Tibial artery (tissue), 4 donors: ENCODE results near the gene RASAL2.

ENCODE experiments used
- DNase-seq, 2 donors: peaks; one replicate each; pipeline ENCODE4 v3.0.0-alpha.2; 2019
- H3K27ac ChIP-seq, 2 donors: fragments of 200-600 bp; sonication (generic) in 1 of 2; 1 replicate in 1 of 2; 2 replicates in 1 of 2; pipeline ENCODE4 v1.5.1; 2018 to 2019; ENCODE audit warnings: mild to moderate bottlenecking in 1 of 2
- H3K27me3 ChIP-seq, 2 donors: fragments of 200-600 bp; sonication (generic) in 1 of 2; one replicate each; pipeline versions ENCODE4 v1.5.1 to v1.6.0; 2016 to 2019
- H3K36me3 ChIP-seq, 3 donors: fragments of 200-600 bp; sonication (generic) in 2 of 3; one replicate each; pipeline ENCODE4 v1.5.1; 2016 to 2019; ENCODE audit warnings: mild to moderate bottlenecking in 2 of 3
- H3K4me1 ChIP-seq, 4 donors: fragments of 200-600 bp; sonication (generic) in 2 of 4; 1 replicate in 3 of 4; 2 replicates in 1 of 4; pipeline ENCODE4 v1.5.1; 2016 to 2019
- H3K4me3 ChIP-seq, 2 donors: fragments of 200-600 bp; sonication (generic) in 1 of 2; 1 replicate in 1 of 2; 2 replicates in 1 of 2; pipeline ENCODE4 v1.5.1; 2018 to 2019; ENCODE audit warnings: mild to moderate bottlenecking in 2 of 2
- H3K9me3 ChIP-seq, 3 donors: fragments of 200-600 bp; sonication (generic) in 1 of 3; one replicate each; pipeline ENCODE4 v1.5.1; 2016 to 2019
- intact Hi-C: fragments of 100-400 bp; cut with DNase I; formaldehyde crosslinking; loops from one replicate; pipeline ENCODE4 v1.15.0; 2023; ENCODE audit warnings: low total_unique reads
- TF ChIP-seq, protein P1 (sequence below), 2 experiments: fragments of 200-600 bp in 1 of 2; fragments of 450-650 bp in 1 of 2; IDR thresholded peaks; one replicate each; pipeline ENCODE4 v1.5.1; 2017 to 2019; ENCODE audit warnings: antibody characterized with exemption in 2 of 2, mild to moderate bottlenecking in 1 of 2, moderate library complexity in 1 of 2

The RASAL2 gene

GRCh38 chr1:178093951-178094738, at the start of gene RASAL2:
Gene RASAL2, plus strand, starts transcription at chr1:178094104. Its CDS starts 389 bp downstream, at chr1:178094493.
- Histone ChIP-seq H3K9me3 (no peaks in the 10 kb centered on the region), H3K4me3 (peak within 1 kb of the TSS; percentile 86 to 96), H3K27me3 (no peaks in the 10 kb centered on the region), H3K36me3 (no peaks in the 10 kb centered on the region), H3K27ac (peak within 1 kb of the TSS; percentile 90 to 92), H3K4me1 (peaks cover 0 to 39% (median 16%) of the 10 kb centered on the region in 4 donors)
- intact Hi-C loops: no loop called here
- DNase-seq: peak; percentile 58 to 83
- TF ChIP-seq, protein P1, sequence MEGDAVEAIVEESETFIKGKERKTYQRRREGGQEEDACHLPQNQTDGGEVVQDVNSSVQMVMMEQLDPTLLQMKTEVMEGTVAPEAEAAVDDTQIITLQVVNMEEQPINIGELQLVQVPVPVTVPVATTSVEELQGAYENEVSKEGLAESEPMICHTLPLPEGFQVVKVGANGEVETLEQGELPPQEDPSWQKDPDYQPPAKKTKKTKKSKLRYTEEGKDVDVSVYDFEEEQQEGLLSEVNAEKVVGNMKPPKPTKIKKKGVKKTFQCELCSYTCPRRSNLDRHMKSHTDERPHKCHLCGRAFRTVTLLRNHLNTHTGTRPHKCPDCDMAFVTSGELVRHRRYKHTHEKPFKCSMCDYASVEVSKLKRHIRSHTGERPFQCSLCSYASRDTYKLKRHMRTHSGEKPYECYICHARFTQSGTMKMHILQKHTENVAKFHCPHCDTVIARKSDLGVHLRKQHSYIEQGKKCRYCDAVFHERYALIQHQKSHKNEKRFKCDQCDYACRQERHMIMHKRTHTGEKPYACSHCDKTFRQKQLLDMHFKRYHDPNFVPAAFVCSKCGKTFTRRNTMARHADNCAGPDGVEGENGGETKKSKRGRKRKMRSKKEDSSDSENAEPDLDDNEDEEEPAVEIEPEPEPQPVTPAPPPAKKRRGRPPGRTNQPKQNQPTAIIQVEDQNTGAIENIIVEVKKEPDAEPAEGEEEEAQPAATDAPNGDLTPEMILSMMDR (IDR thresholded peaks at IDR 0.05): no peak

DNA sequence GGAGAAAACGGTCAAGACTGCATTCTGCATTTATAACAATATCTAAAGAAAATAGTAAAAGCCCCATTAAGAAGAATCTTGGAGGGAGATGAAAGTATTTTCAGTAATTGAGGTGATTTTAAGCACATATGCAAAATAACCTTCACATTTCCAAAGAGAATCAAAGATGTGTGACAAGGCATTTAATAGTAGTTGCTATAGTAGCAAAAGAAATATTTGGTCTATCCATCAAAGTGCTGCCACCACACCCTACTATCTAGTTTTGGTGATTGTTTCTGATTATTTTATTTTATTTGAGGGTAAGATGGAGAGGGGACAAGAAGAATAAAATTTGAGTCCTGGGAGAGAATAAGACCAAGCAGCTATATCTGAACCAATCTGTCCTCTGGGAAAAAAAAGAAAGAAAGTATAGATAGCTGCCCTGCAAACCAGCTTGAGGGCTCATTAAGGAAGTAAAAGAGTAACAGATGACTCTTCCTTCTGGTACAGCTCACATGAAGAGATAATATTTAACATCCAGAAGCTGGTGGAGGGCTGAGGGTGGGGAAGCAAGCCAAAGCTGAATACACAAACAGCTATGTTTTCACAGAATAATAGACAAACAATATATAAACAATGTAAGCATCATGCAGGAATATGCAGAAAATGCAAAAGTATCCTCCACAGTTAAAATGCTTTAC, 47.2 kb upstream of the RASAL2 start:
- Histone ChIP-seq H3K4me1 (no peaks in the 10 kb centered on the region), H3K36me3 (no peaks in the 10 kb centered on the region), H3K27me3 (no peaks in the 10 kb centered on the region), H3K4me3 (no peak overlapping the region), H3K9me3 (peaks cover 0 to 9% (median 0%) of the 10 kb centered on the region in 3 donors), H3K27ac (no peak overlapping the region)
- intact Hi-C loops: no loop called here
- DNase-seq: no peak
- TF ChIP-seq, protein P1 (IDR thresholded peaks at IDR 0.05): no peak

DNA sequence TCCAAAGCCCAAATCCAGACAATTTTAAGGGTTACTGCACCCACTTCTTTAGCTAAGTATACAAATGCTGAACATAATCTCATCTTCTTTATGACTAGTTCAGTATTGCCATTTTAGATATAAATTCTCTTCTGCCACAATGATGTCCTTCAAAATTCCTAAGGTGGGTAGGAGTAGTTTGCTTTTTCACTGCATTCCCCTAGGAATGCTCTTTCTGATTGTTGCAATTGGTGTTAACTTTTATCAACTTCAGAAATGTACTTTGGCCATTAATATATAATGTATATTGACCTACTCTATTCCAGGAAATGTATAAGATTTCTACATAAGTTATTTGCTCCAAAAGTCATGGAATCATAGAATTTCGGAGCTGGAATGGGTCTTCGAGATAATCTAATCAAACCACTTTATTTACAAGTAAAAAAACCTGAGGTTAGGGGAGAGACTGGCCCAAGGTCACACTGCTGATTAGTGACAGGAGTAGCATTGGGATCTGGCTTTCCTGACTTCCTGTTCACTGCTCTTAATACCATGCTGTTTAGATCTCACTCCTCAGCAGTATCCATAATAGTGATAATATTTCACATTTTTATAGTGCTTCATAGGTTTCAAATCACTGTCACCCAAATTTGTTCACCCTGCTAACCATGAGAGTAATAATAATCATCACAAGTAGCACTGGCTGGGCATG, 46.4 kb upstream of the RASAL2 start:
- TF ChIP-seq, protein P1 (IDR thresholded peaks at IDR 0.05): no peak
- no peak for DNase-seq
- peaks cover 0 to 9% (median 0%) of the 10 kb centered on the region in 3 donors for H3K9me3 ChIP-seq
- intact Hi-C loops: no loop called here
- no peak overlapping the region for H3K4me3 ChIP-seq
- H3K36me3 ChIP-seq: no peaks in the 10 kb centered on the region
- H3K27me3 ChIP-seq: no peaks in the 10 kb centered on the region
- H3K27ac ChIP-seq: no peak overlapping the region
- no peaks in the 10 kb centered on the region for H3K4me1 ChIP-seq

DNA sequence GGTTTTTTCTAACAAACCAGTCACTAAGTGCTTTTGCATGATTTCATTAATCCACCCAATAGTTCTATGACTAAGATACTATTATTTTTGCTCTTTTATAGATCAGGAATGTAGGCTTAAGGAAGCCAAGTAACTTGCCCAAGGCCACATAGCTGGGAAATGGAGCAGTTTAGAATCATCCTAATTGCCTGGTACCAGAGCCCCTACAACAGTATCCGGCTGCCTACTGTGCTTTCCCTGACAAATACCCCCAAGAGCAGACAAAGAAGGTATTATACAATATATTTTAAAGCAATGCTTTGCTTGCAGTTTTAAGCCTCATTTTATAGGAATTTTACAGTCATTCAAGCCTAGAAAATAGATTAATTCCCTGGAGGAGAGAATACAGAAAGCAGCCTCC, 45.5 kb upstream of the RASAL2 start:
- H3K27me3 ChIP-seq: no peaks in the 10 kb centered on the region
- no peak overlapping the region for H3K27ac ChIP-seq
- TF ChIP-seq, protein P1 (IDR thresholded peaks at IDR 0.05): no peak
- intact Hi-C loops: no loop called here
- no peak overlapping the region for H3K4me3 ChIP-seq
- peaks cover 0 to 9% (median 0%) of the 10 kb centered on the region in 3 donors for H3K9me3 ChIP-seq
- DNase-seq: no peak
- H3K4me1 ChIP-seq: no peaks in the 10 kb centered on the region
- no peaks in the 10 kb centered on the region for H3K36me3 ChIP-seq

GRCh38 chr1:178048883-178049282, 45.0 kb upstream of the RASAL2 start:
- no peak overlapping the region for H3K27ac ChIP-seq
- peaks cover 0 to 7% (median 0%) of the 10 kb centered on the region in 3 donors for H3K9me3 ChIP-seq
- no peaks in the 10 kb centered on the region for H3K36me3 ChIP-seq
- no peak overlapping the region for H3K4me3 ChIP-seq
- TF ChIP-seq, protein P1 (IDR thresholded peaks at IDR 0.05): no peak
- no peaks in the 10 kb centered on the region for H3K4me1 ChIP-seq
- no peaks in the 10 kb centered on the region for H3K27me3 ChIP-seq
- intact Hi-C loops: no loop called here
- DNase-seq: no peak
